Hematopoietic multipotent progenitor cell treated with erythropoietin and hydrocortisone succinate and interleukin-3 and kit ligand, for 6 days (in vitro differentiated cells): Measurements from ENCODE around the gene FAM110A.
"Not testable (repeated sequence)": the region's sequence is repeated elsewhere in the genome, so short reads cannot be mapped to it uniquely, and the experiment has no call there.

ENCODE experiments used
- DNase-seq: peaks from one replicate; pipeline ENCODE4 v3.0.0-alpha.2; 2015

FAM110A gene

GRCh38 chr20:877814-878213 lies 44.3 kb downstream of the FAM110A start:
- DNase-seq, result no peak

- peak; percentile 68 for DNase-seq
Observed at GRCh38 chr20:878511-879307, 45.2 kb downstream of the FAM110A start.

DNA sequence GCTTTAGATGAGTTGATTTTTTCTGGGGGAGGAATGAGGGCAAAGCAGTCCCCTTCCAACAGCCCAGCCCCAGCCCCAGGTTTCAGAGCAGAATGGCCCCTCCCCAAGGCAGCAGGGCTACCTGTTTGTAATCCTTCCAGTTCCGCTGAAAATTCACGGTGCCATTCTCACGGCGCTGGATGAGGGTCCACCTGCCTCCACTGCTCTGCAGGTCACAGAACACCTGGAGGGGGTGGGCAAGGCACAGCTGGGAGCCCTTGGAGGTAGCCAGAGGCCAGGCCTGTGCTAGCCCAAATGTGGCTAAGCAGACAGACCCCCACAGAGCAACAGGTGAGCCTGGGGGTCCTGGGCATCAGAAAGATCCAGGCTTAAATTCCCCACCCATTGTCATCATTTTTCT lies 46.1 kb downstream of the FAM110A start:
- DNase-seq, result no peak

- no peak for DNase-seq
Observed at GRCh38 chr20:881051-881782, 47.7 kb downstream of the FAM110A start.

- DNase-seq, result no peak
Observed at GRCh38 chr20:881783-882144, 48.2 kb downstream of the FAM110A start.

- peak; percentile 48 for DNase-seq
Observed at GRCh38 chr20:884983-885952, 51.8 kb downstream of the FAM110A start.

GRCh38 chr20:887137-887536 lies 53.6 kb downstream of the FAM110A start:
- no peak for DNase-seq

DNA sequence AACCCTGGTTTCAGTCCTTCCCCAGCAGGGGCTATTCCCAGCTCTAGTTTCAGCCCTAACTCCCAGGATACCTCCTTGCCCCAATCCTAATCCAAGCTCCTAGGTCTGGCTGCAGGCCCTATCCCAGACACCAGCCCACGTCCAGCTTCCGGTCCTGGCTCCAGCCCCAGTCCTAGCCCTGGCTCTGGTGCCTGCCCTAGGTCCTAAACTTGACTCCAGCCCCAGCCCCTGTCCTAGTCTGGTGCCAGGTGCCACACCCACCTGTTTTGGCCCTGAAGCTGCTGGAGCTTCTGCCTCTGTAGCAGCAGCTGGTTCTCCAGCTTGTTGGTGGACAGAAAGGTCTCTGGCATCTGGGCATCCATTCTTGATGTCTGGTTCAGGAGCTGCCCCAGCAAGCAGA lies 54.5 kb downstream of the FAM110A start:
- no peak for DNase-seq

GRCh38 chr20:889106-889505 lies 55.6 kb downstream of the FAM110A start:
- DNase-seq, result peak; percentile 24

DNA sequence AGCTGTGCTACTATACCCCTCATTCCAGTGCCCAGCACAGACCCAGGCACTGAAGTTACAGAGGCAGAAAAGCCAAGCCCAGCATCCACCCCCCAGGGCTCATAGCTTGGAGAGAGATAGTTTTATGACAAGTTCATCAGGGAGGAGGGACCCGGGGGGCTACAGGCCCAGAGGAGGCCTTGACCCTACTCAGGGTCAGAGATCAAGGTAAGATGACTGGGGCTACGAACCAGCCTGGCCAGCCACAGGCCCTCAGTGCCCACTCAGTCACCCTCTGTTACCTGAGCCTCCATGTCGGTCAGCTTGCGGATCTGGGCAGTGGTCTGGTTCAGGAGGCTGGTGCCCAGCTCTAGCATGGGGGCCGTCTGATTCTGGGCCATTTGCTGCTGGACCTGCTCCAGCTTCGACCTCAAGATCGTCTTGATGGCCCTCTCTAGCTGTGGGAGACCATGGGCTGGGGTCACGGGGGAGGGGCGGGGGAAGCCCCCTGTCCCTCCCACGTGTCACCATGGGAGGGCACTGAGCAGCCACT lies 56.5 kb downstream of the FAM110A start:
- no peak for DNase-seq

DNA sequence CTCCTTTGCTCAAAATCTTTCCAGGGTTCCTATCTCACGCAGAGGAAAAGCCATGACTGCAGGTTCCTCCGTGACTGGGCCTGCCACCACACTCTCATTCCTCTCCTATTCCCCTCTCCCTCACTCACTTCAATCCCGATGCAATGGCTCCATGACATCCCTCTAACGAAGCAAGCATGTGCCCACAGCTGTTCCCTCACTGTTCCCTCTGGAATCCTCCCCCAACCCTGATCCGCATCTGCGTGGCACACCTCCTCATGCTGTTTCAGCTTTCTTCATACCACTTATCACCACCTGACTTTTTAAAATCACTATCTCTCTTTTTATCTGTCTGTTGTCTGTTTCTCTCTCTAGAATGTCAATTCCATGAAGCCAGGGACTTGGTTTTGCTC lies 57.1 kb downstream of the FAM110A start:
- DNase-seq, result no peak

DNA sequence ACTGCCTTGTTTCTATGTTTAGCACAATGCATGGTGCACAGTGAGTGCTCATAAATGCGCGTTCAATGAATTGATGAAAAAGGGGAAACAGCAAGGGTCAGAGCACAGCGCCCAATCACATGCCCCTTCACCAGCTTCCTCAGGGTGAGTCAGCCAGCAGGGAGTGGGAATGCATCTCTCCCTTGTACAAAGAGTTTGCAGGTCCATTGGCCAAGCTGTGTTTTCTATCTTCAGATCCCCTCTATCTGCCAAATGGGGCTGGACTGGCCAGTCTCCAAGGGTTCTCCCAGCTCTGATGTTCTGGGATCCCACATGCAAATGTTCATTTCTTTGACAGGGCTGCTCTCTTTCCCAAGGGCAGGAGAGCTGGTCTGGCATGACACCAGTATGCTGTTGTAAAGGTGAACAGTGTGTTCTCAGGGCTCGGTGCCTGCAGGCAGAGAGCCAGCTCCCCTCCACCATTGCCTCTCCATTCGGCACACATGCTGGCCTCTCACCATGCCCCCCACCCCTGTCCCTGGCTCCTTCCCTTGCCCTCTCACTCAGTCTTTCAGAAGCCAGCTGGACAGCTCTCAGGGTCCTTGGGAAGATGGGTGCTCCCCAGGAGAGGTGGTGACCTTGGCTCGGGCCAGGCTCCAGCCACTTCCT lies 57.7 kb downstream of the FAM110A start:
- no peak for DNase-seq

- no peak for DNase-seq
Observed at GRCh38 chr20:891706-892080, 58.2 kb downstream of the FAM110A start.

DNA sequence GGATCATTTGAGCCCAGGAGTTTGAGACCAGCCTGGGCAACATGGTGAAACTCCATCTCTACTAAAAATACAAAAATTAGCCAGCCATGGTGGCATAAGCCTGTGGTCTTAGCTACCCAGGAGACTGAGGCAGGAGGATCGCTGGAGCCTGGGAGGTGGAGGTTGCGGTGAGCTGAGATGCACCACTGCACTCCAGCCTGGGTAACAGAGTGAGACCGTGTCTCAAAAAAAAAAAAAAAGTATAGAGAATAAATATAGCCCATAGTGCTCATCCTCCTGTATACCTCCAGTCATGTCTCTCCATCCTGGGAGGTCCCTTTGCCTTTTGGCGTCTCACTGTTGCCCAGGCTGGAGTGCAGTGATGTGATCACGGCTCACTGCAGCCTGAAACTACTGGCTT lies 58.9 kb downstream of the FAM110A start:
- not testable (repeated sequence) for DNase-seq
